Fibroblast of lung (primary cell): ENCODE results near the gene IQGAP2. TPM values are rescaled to one million over a fixed set of nuclear protein-coding genes. Genes with fewer than 3 reads are reported as not detected.

Source experiments
- DNase-seq, 2 donors: peaks; one replicate each; pipeline versions ENCODE4 v3.0.0 to v3.0.0-alpha.2; 2010; ENCODE audit warnings: low read depth in 2 of 2
- H2AFZ ChIP-seq: 2 replicates; pipeline ENCODE4 v1.5.1; 2012; ENCODE audit warnings: low read length, control low read depth, inconsistent platforms
- H3K27ac ChIP-seq: 2 replicates; pipeline ENCODE4 v1.5.1; 2011; ENCODE audit warnings: low read length, control low read depth; ENCODE audit not compliant: insufficient read depth
- H3K27me3 ChIP-seq: 2 replicates; pipeline ENCODE4 v1.5.1; 2011; ENCODE audit warnings: mild to moderate bottlenecking, low read length; ENCODE audit not compliant: control insufficient read depth, insufficient read depth
- H3K36me3 ChIP-seq: 2 replicates; pipeline ENCODE4 v1.5.1; 2011; ENCODE audit warnings: low read length; ENCODE audit not compliant: control insufficient read depth, insufficient read depth
- H3K4me1 ChIP-seq: 2 replicates; pipeline ENCODE4 v1.5.1; 2011; ENCODE audit warnings: low read length; ENCODE audit not compliant: control insufficient read depth, insufficient read depth; ENCODE audit errors: extremely low read depth
- H3K4me2 ChIP-seq: 2 replicates; pipeline ENCODE4 v1.5.1; 2011; ENCODE audit warnings: low read length, control low read depth; ENCODE audit not compliant: insufficient read depth; ENCODE audit errors: extremely low read depth
- H3K4me3 ChIP-seq, 4 experiments: fragments of 200-600 bp in 1 of 4; sonication (generic) in 1 of 4; replicated peaks in 1 of 4; 2 replicates each; pipeline ENCODE4 v1.5.1; 2011 to 2016; ENCODE audit warnings: low read length in 4 of 4, low read depth in 3 of 4, mild to moderate bottlenecking in 3 of 4, control low read depth in 2 of 4, inconsistent platforms in 1 of 4, mixed read lengths in 1 of 4; ENCODE audit not compliant: insufficient read depth in 1 of 4; ENCODE audit errors: control extremely low read depth in 1 of 4
- H3K79me2 ChIP-seq: 2 replicates; pipeline ENCODE4 v1.5.1; 2012; ENCODE audit warnings: mild to moderate bottlenecking, low read length, inconsistent platforms; ENCODE audit not compliant: control insufficient read depth, insufficient read depth
- H3K9ac ChIP-seq: 2 replicates; pipeline ENCODE4 v1.5.1; 2011; ENCODE audit warnings: mild to moderate bottlenecking, low read length, control low read depth; ENCODE audit not compliant: insufficient read depth
- H3K9me3 ChIP-seq: 2 replicates; pipeline ENCODE4 v1.5.1; 2012; ENCODE audit warnings: low read depth, low read length; ENCODE audit not compliant: control insufficient read depth, insufficient read depth
- H4K20me1 ChIP-seq: 2 replicates; pipeline ENCODE4 v1.5.1; 2011; ENCODE audit warnings: low read length; ENCODE audit not compliant: control insufficient read depth, insufficient read depth; ENCODE audit errors: extremely low read depth
- CTCF ChIP-seq, 2 donors: IDR thresholded peaks in 1 of 2; conservative IDR thresholded peaks in 1 of 2; 1 replicate in 1 of 2; 2 replicates in 1 of 2; pipeline ENCODE4 v1.5.1; 2011 to 2012; ENCODE audit warnings: low read length in 2 of 2, control low read depth in 1 of 2, inconsistent platforms in 1 of 2, low read depth in 1 of 2, mild to moderate bottlenecking in 1 of 2
- EZH2 ChIP-seq: IDR thresholded peaks from 2 replicates; pipeline ENCODE4 v1.5.1; 2012; ENCODE audit warnings: low read length, control low read depth, mild to moderate bottlenecking; ENCODE audit errors: missing control alignments
- polyA plus RNA-seq, 2 donors: library from polyadenylated mRNA; depleted of rRNA in 1 of 2; stranded (reverse) in 1 of 2; unstranded in 1 of 2; fragments of >200 nt; gene quantifications; 2 replicates each; pipeline ENCODE4 v1.2.1, GENCODE V29; 2011 to 2012; ENCODE audit warnings: missing spikeins in 1 of 2
- total RNA-seq: library from RNA; depleted of rRNA; stranded (reverse); fragments of >200 nt; gene quantifications from 2 replicates; pipeline ENCODE4 v1.2.1, GENCODE V29; 2014

IQGAP2 gene
- total and polyA plus RNA-seq, 2 donors (not counting 1 experiment from before 2014, with no cell fraction given) = 5.1 to 7.9 TPM

- H2AFZ ChIP-seq = no peak overlapping the region
- H3K27ac ChIP-seq = no peak overlapping the region
- H3K9ac ChIP-seq = no peak overlapping the region
- H3K4me3 ChIP-seq = no peak overlapping the region
- no peaks in the 10 kb centered on the region for H3K27me3 ChIP-seq
- no peaks in the 10 kb centered on the region for H3K79me2 ChIP-seq
- no peak overlapping the region for H3K4me2 ChIP-seq
- DNase-seq = no peak
- H3K9me3 ChIP-seq = no peaks in the 10 kb centered on the region
- no peaks in the 10 kb centered on the region for H4K20me1 ChIP-seq
- TF ChIP-seq EZH2 (no peak), CTCF (conservative IDR thresholded peaks at IDR 0.05 in 1 of 2, IDR thresholded peaks at IDR 0.05 in 1 of 2; ENCODE audit: low read depth in 1 of 2, low read length in 2 of 2) (no peak)
- H3K36me3 ChIP-seq = no peaks in the 10 kb centered on the region
- no peaks in the 10 kb centered on the region for H3K4me1 ChIP-seq
Measured at GRCh38 chr5:76754668-76755078, 351.6 kb downstream of the IQGAP2 start.

- Histone ChIP-seq H2AFZ (no peak overlapping the region), H4K20me1 (no peaks in the 10 kb centered on the region), H3K4me3 (no peak overlapping the region), H3K79me2 (no peaks in the 10 kb centered on the region), H3K27me3 (no peaks in the 10 kb centered on the region), H3K4me2 (no peak overlapping the region), H3K9ac (no peak overlapping the region), H3K36me3 (no peaks in the 10 kb centered on the region), H3K9me3 (no peaks in the 10 kb centered on the region), H3K4me1 (no peaks in the 10 kb centered on the region), H3K27ac (no peak overlapping the region)
- no peak for TF ChIP-seq CTCF (conservative IDR thresholded peaks at IDR 0.05 in 1 of 2, IDR thresholded peaks at IDR 0.05 in 1 of 2; ENCODE audit: low read depth in 1 of 2, low read length in 2 of 2)
- no peak for TF ChIP-seq EZH2
- DNase-seq = no peak
Measured at GRCh38 chr5:76755779-76756637, 352.9 kb downstream of the IQGAP2 start.

- no peaks in the 10 kb centered on the region for H3K79me2 ChIP-seq
- no peaks in the 10 kb centered on the region for H4K20me1 ChIP-seq
- no peak for TF ChIP-seq CTCF (conservative IDR thresholded peaks at IDR 0.05 in 1 of 2, IDR thresholded peaks at IDR 0.05 in 1 of 2; ENCODE audit: low read depth in 1 of 2, low read length in 2 of 2)
- no peak for TF ChIP-seq EZH2
- H3K27me3 ChIP-seq = no peaks in the 10 kb centered on the region
- H3K27ac ChIP-seq = no peak overlapping the region
- no peaks in the 10 kb centered on the region for H3K36me3 ChIP-seq
- no peaks in the 10 kb centered on the region for H3K4me1 ChIP-seq
- no peak overlapping the region for H3K4me2 ChIP-seq
- H2AFZ ChIP-seq = no peak overlapping the region
- H3K9me3 ChIP-seq = no peaks in the 10 kb centered on the region
- DNase-seq = no peak
- H3K4me3 ChIP-seq = no peak overlapping the region
- no peak overlapping the region for H3K9ac ChIP-seq
Measured at GRCh38 chr5:76757049-76757448, 354.0 kb downstream of the IQGAP2 start.

Other genes starting within 250 kb of the IQGAP2 start
- 13.1 and 82.6 TPM in 2 replicates for gene F2RL2, start 220.1 kb downstream of the IQGAP2 start, total RNA-seq
- gene F2RL2, start 220.1 kb downstream of the IQGAP2 start, polyA plus RNA-seq = 88.1 and 91.6 TPM in 2 replicates